Naive thymus-derived CD8-positive, alpha-beta T cell (primary cell): Measurements from ENCODE around the gene ALDH8A1. TPM values are rescaled to one million over a fixed set of nuclear protein-coding genes. Genes with fewer than 3 reads are reported as not detected.

Experiments
- ATAC-seq, 2 donors: fragments of 150-1000 bp; cut with Tn5 transposase in 1 of 2; sonication (Bioruptor Pico), chemical (Tn5 transposase) in 1 of 2; 1 replicate in 1 of 2; 2 replicates in 1 of 2; pipeline ENCODE4 v1.10.0; 2021; ENCODE audit warnings: mild to moderate bottlenecking in 2 of 2, moderate library complexity in 2 of 2
- POLR2A ChIA-PET: fragments of 350-600 bp; sonication (Branson Sonifier 250); formaldehyde crosslinking; loops from one replicate; lab custom pipeline; 2021; ENCODE audit warnings: antibody characterized with exemption; lab: Charles Lee
- DNase-seq, 10 donors: peaks; one replicate each; pipeline versions ENCODE4 v3.0.0 to v3.0.0-alpha.2; 2020 to 2022
- H3K27ac Mint-ChIP-seq, 10 donors: one replicate each; pipeline ENCODE4 v1.8.0; 2020 to 2022; ENCODE audit warnings: mild to moderate bottlenecking in 10 of 10, mixed read lengths in 10 of 10, moderate library complexity in 4 of 10, inconsistent platforms in 1 of 10
- H3K27me3 Mint-ChIP-seq, 5 donors: one replicate each; pipeline ENCODE4 v1.8.0; 2021 to 2022; ENCODE audit warnings: mixed read lengths in 5 of 5
- H3K36me3 Mint-ChIP-seq, 3 donors: one replicate each; pipeline ENCODE4 v1.8.0; 2020 to 2022; ENCODE audit warnings: mixed read lengths in 3 of 3, mild to moderate bottlenecking in 2 of 3, inconsistent platforms in 1 of 3
- H3K4me1 Mint-ChIP-seq, 4 donors: one replicate each; pipeline ENCODE4 v1.8.0; 2021 to 2022; ENCODE audit warnings: mixed read lengths in 4 of 4
- H3K4me3 Mint-ChIP-seq, 10 donors: one replicate each; pipeline ENCODE4 v1.8.0; 2020 to 2022; ENCODE audit warnings: mild to moderate bottlenecking in 10 of 10, mixed read lengths in 10 of 10, moderate library complexity in 6 of 10, inconsistent platforms in 1 of 10
- H3K9me3 Mint-ChIP-seq, 9 donors: one replicate each; pipeline ENCODE4 v1.8.0; 2020 to 2022; ENCODE audit warnings: mixed read lengths in 9 of 9, mild to moderate bottlenecking in 3 of 9, inconsistent platforms in 1 of 9, moderate library complexity in 1 of 9
- microRNA-seq: library from miRNA; unstranded; fragments of <30 nt; microRNA quantifications from one replicate; pipeline ENCODE4 v1.2.0, GENCODE V29; 2022; ENCODE audit warnings: borderline microRNAs expressed
- polyA plus RNA-seq, 3 donors: library from polyadenylated mRNA; unstranded; fragments of 300-500 nt; fragmentation: Illumina TruSeq; gene quantifications; one replicate each; pipeline ENCODE4 v1.2.3, GENCODE V29; 2021
- total RNA-seq, 8 experiments: library from RNA in 2 of 8; stranded (reverse) in 2 of 8; gene quantifications; one replicate each; pipeline ENCODE4 v1.2.3 and lab custom pipeline; 2021 to 2026

The ALDH8A1 gene
- total and polyA plus RNA-seq, 5 experiments from 2014 or later: 0.12 to 7.6 (median 2.4) TPM; not detected in 1

GRCh38 chr6:134873500-134874388, 76.2 kb downstream of the ALDH8A1 start:
- Mint-ChIP-seq H3K27me3 (peaks cover 0 to 2% (median 0%) of the 10 kb centered on the region in 5 donors), H3K27ac (peak overlapping the region in 8 of 10 donors; percentile 30 to 93 (median 68)), H3K4me1 (peaks cover 6 to 22% (median 16%) of the 10 kb centered on the region in 4 donors), H3K4me3 (peak overlapping the region; percentile 62 to 84 (median 72)), H3K9me3 (peaks cover 2 to 18% (median 8%) of the 10 kb centered on the region in 9 donors), H3K36me3 (peaks cover 0 to 14% (median 11%) of the 10 kb centered on the region in 3 donors)
- DNase-seq (peak in 3 of 10 donors; percentile 7 to 15 (median 8)), ATAC-seq (peak; percentile 59 to 62)
- POLR2A ChIA-PET: no interaction called here

GRCh38 chr6:134870677-134871498, 79.0 kb downstream of the ALDH8A1 start:
- Mint-ChIP-seq H3K27me3 (peaks cover 0 to 2% (median 0%) of the 10 kb centered on the region in 5 donors), H3K27ac (no peak overlapping the region), H3K9me3 (peaks cover 2 to 16% (median 6%) of the 10 kb centered on the region in 9 donors), H3K36me3 (peaks cover 0 to 12% (median 10%) of the 10 kb centered on the region in 3 donors), H3K4me1 (peaks cover 8 to 22% (median 16%) of the 10 kb centered on the region in 4 donors), H3K4me3 (no peak overlapping the region)
- DNase-seq (no peak), ATAC-seq (no peak)
- POLR2A ChIA-PET: no interaction called here

- POLR2A ChIA-PET: no interaction called here
Observed at GRCh38 chr6:134868812-134869211, 81.1 kb downstream of the ALDH8A1 start.

More at GRCh38 chr6:134868812-134869211, 81.1 kb downstream of the ALDH8A1 start:
- Mint-ChIP-seq H3K27ac (no peak overlapping the region), H3K36me3 (no peaks in the 10 kb centered on the region), H3K9me3 (peaks cover 0 to 5% (median 0%) of the 10 kb centered on the region in 9 donors), H3K4me3 (no peak overlapping the region), H3K27me3 (no peaks in the 10 kb centered on the region), H3K4me1 (peaks cover 5 to 16% (median 13%) of the 10 kb centered on the region in 4 donors)
- DNase-seq (no peak), ATAC-seq (no peak)

Small RNA genes lying within 50 kb of the gene (microRNA-seq; reads per million reads assigned to microRNA genes)
- gene MIR3662: not detected

Other genes with a start within 250 kb of the ALDH8A1 start
- gene HBS1L, start 104.7 kb upstream of the ALDH8A1 start, total RNA-seq: 10 to 100 TPM; 87.0 to 96.9 TPM
- gene HBS1L, start 104.7 kb upstream of the ALDH8A1 start, polyA plus RNA-seq: 10 to 100 TPM; 71.1 to 78.2 (median 71.9) TPM
- gene MYB, start 231.2 kb upstream of the ALDH8A1 start, total RNA-seq: 10 to 100 TPM; 20.9 to 22.5 TPM
- 1 to 10 TPM; 2.4 to 4.8 (median 2.5) TPM for gene MYB, start 231.2 kb upstream of the ALDH8A1 start, polyA plus RNA-seq